GM12878 (cell line): ENCODE data around the gene ARHGAP12.

Source experiments
- MTA3 ChIP-seq: IDR thresholded peaks from 2 replicates; pipeline ENCODE4 v1.6.1; 2012; ENCODE audit warnings: low read length, inconsistent platforms, borderline replicate concordance
- PAX5 ChIP-seq: IDR thresholded peaks from 2 replicates; pipeline ENCODE4 v1.6.1; 2011; ENCODE audit warnings: low read depth, low read length, borderline replicate concordance

- no peak for TF ChIP-seq PAX5
- no peak for TF ChIP-seq MTA3
Observed at GRCh38 chr10:31847515-31847914, 81.1 kb downstream of the ARHGAP12 start.
